Measurements from ENCODE around the gene METRNL.

The METRNL gene

GRCh38 chr17:83089328-83090132, 10.1 kb downstream of the METRNL start:
- in situ Hi-C loops (cut with MboI; ENCODE audit: low sequenced_read_pairs), result no loop called here

GRCh38 chr17:83090444-83091256, 11.2 kb downstream of the METRNL start:
- in situ Hi-C loops (cut with MboI; ENCODE audit: low sequenced_read_pairs), result no loop called here

GRCh38 chr17:83091257-83092141, 12.1 kb downstream of the METRNL start:
- in situ Hi-C loops (cut with MboI; ENCODE audit: low sequenced_read_pairs), result no loop called here

GRCh38 chr17:83092186-83092585, 12.8 kb downstream of the METRNL start:
- in situ Hi-C loops (cut with MboI; ENCODE audit: low sequenced_read_pairs), result no loop called here

GRCh38 chr17:83092931-83093330, 13.5 kb downstream of the METRNL start:
- in situ Hi-C loops (cut with MboI; ENCODE audit: low sequenced_read_pairs), result no loop called here

GRCh38 chr17:83093506-83093905, 14.1 kb downstream of the METRNL start:
- in situ Hi-C loops (cut with MboI; ENCODE audit: low sequenced_read_pairs), result no loop called here

- in situ Hi-C loops (cut with MboI; ENCODE audit: low sequenced_read_pairs), result no loop called here
Observed at GRCh38 chr17:83094291-83094690, 14.9 kb downstream of the METRNL start.

- in situ Hi-C loops (cut with MboI; ENCODE audit: low sequenced_read_pairs), result no loop called here
Observed at GRCh38 chr17:83095016-83095415, 15.6 kb downstream of the METRNL start.

GRCh38 chr17:83096401-83097224, 17.2 kb downstream of the METRNL start:
- in situ Hi-C loops (cut with MboI; ENCODE audit: low sequenced_read_pairs), result no loop called here

- in situ Hi-C loops (cut with MboI; ENCODE audit: low sequenced_read_pairs), result no loop called here
Observed at GRCh38 chr17:83097831-83098230, 18.4 kb downstream of the METRNL start.

- in situ Hi-C loops (cut with MboI; ENCODE audit: low sequenced_read_pairs), result no loop called here
Observed at GRCh38 chr17:83098241-83099085, 19.1 kb downstream of the METRNL start.

GRCh38 chr17:83099086-83099555, 19.7 kb downstream of the METRNL start:
- in situ Hi-C loops (cut with MboI; ENCODE audit: low sequenced_read_pairs), result no loop called here

- in situ Hi-C loops (cut with MboI; ENCODE audit: low sequenced_read_pairs), result no loop called here
Observed at GRCh38 chr17:83099570-83100181, 20.3 kb downstream of the METRNL start.

- in situ Hi-C loops (cut with MboI; ENCODE audit: low sequenced_read_pairs), result no loop called here
Observed at GRCh38 chr17:83100220-83100852, 20.9 kb downstream of the METRNL start.

GRCh38 chr17:83100853-83101391, 21.5 kb downstream of the METRNL start:
- in situ Hi-C loops (cut with MboI; ENCODE audit: low sequenced_read_pairs), result no loop called here

GRCh38 chr17:83101805-83102480, 22.5 kb downstream of the METRNL start:
- in situ Hi-C loops (cut with MboI; ENCODE audit: low sequenced_read_pairs), result no loop called here

GRCh38 chr17:83103200-83103942, 24.0 kb downstream of the METRNL start:
- in situ Hi-C loops (cut with MboI; ENCODE audit: low sequenced_read_pairs), result no loop called here
